Fibroblast of lung (primary cell): ENCODE data around the gene EPM2AIP1. TPM values are rescaled to one million over a fixed set of nuclear protein-coding genes. Genes with fewer than 3 reads are reported as not detected.

Source experiments
- DNase-seq, 2 donors: peaks; one replicate each; pipeline versions ENCODE4 v3.0.0 to v3.0.0-alpha.2; 2010; ENCODE audit warnings: low read depth in 2 of 2
- H2AFZ ChIP-seq: 2 replicates; pipeline ENCODE4 v1.5.1; 2012; ENCODE audit warnings: low read length, control low read depth, inconsistent platforms
- H3K27ac ChIP-seq: 2 replicates; pipeline ENCODE4 v1.5.1; 2011; ENCODE audit warnings: low read length, control low read depth; ENCODE audit not compliant: insufficient read depth
- H3K27me3 ChIP-seq: 2 replicates; pipeline ENCODE4 v1.5.1; 2011; ENCODE audit warnings: mild to moderate bottlenecking, low read length; ENCODE audit not compliant: control insufficient read depth, insufficient read depth
- H3K36me3 ChIP-seq: 2 replicates; pipeline ENCODE4 v1.5.1; 2011; ENCODE audit warnings: low read length; ENCODE audit not compliant: control insufficient read depth, insufficient read depth
- H3K4me1 ChIP-seq: 2 replicates; pipeline ENCODE4 v1.5.1; 2011; ENCODE audit warnings: low read length; ENCODE audit not compliant: control insufficient read depth, insufficient read depth; ENCODE audit errors: extremely low read depth
- H3K4me2 ChIP-seq: 2 replicates; pipeline ENCODE4 v1.5.1; 2011; ENCODE audit warnings: low read length, control low read depth; ENCODE audit not compliant: insufficient read depth; ENCODE audit errors: extremely low read depth
- H3K4me3 ChIP-seq, 4 experiments: fragments of 200-600 bp in 1 of 4; sonication (generic) in 1 of 4; replicated peaks in 1 of 4; 2 replicates each; pipeline ENCODE4 v1.5.1; 2011 to 2016; ENCODE audit warnings: low read length in 4 of 4, low read depth in 3 of 4, mild to moderate bottlenecking in 3 of 4, control low read depth in 2 of 4, inconsistent platforms in 1 of 4, mixed read lengths in 1 of 4; ENCODE audit not compliant: insufficient read depth in 1 of 4; ENCODE audit errors: control extremely low read depth in 1 of 4
- H3K79me2 ChIP-seq: 2 replicates; pipeline ENCODE4 v1.5.1; 2012; ENCODE audit warnings: mild to moderate bottlenecking, low read length, inconsistent platforms; ENCODE audit not compliant: control insufficient read depth, insufficient read depth
- H3K9ac ChIP-seq: 2 replicates; pipeline ENCODE4 v1.5.1; 2011; ENCODE audit warnings: mild to moderate bottlenecking, low read length, control low read depth; ENCODE audit not compliant: insufficient read depth
- H3K9me3 ChIP-seq: 2 replicates; pipeline ENCODE4 v1.5.1; 2012; ENCODE audit warnings: low read depth, low read length; ENCODE audit not compliant: control insufficient read depth, insufficient read depth
- H4K20me1 ChIP-seq: 2 replicates; pipeline ENCODE4 v1.5.1; 2011; ENCODE audit warnings: low read length; ENCODE audit not compliant: control insufficient read depth, insufficient read depth; ENCODE audit errors: extremely low read depth
- EZH2 ChIP-seq: IDR thresholded peaks from 2 replicates; pipeline ENCODE4 v1.5.1; 2012; ENCODE audit warnings: low read length, control low read depth, mild to moderate bottlenecking; ENCODE audit errors: missing control alignments
- polyA plus RNA-seq, 2 donors: library from polyadenylated mRNA; depleted of rRNA in 1 of 2; stranded (reverse) in 1 of 2; unstranded in 1 of 2; fragments of >200 nt; gene quantifications; 2 replicates each; pipeline ENCODE4 v1.2.1, GENCODE V29; 2011 to 2012; ENCODE audit warnings: missing spikeins in 1 of 2
- total RNA-seq: library from RNA; depleted of rRNA; stranded (reverse); fragments of >200 nt; gene quantifications from 2 replicates; pipeline ENCODE4 v1.2.1, GENCODE V29; 2014
- TF ChIP-seq, protein P1 (sequence below), 2 donors: IDR thresholded peaks in 1 of 2; conservative IDR thresholded peaks in 1 of 2; 1 replicate in 1 of 2; 2 replicates in 1 of 2; pipeline ENCODE4 v1.5.1; 2011 to 2012; ENCODE audit warnings: low read length in 2 of 2, control low read depth in 1 of 2, inconsistent platforms in 1 of 2, low read depth in 1 of 2, mild to moderate bottlenecking in 1 of 2

Gene EPM2AIP1
- total and polyA plus RNA-seq, 2 donors (not counting 1 experiment from before 2014, with no cell fraction given): 12.9 to 18.7 TPM

GRCh38 chr3:37026851-37027250 is 33.9 kb upstream of the EPM2AIP1 start:
- H4K20me1 ChIP-seq: no peaks in the 10 kb centered on the region
- H3K9me3 ChIP-seq: no peaks in the 10 kb centered on the region
- TF ChIP-seq, protein P1, sequence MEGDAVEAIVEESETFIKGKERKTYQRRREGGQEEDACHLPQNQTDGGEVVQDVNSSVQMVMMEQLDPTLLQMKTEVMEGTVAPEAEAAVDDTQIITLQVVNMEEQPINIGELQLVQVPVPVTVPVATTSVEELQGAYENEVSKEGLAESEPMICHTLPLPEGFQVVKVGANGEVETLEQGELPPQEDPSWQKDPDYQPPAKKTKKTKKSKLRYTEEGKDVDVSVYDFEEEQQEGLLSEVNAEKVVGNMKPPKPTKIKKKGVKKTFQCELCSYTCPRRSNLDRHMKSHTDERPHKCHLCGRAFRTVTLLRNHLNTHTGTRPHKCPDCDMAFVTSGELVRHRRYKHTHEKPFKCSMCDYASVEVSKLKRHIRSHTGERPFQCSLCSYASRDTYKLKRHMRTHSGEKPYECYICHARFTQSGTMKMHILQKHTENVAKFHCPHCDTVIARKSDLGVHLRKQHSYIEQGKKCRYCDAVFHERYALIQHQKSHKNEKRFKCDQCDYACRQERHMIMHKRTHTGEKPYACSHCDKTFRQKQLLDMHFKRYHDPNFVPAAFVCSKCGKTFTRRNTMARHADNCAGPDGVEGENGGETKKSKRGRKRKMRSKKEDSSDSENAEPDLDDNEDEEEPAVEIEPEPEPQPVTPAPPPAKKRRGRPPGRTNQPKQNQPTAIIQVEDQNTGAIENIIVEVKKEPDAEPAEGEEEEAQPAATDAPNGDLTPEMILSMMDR (conservative IDR thresholded peaks at IDR 0.05 in 1 of 2, IDR thresholded peaks at IDR 0.05 in 1 of 2; ENCODE audit: low read depth in 1 of 2, low read length in 2 of 2): no peak
- no peak for TF ChIP-seq EZH2
- DNase-seq: no peak
- no peak overlapping the region for H3K4me2 ChIP-seq
- H3K27me3 ChIP-seq: no peaks in the 10 kb centered on the region
- H3K79me2 ChIP-seq: no peaks in the 10 kb centered on the region
- no peak overlapping the region for H3K4me3 ChIP-seq
- no peak overlapping the region for H3K9ac ChIP-seq
- no peak overlapping the region for H3K27ac ChIP-seq
- H3K4me1 ChIP-seq: peaks cover 2% of the 10 kb centered on the region
- H2AFZ ChIP-seq: no peak overlapping the region
- H3K36me3 ChIP-seq: peaks cover 14% of the 10 kb centered on the region

- Histone ChIP-seq H3K9ac (no peak overlapping the region), H3K4me1 (peaks cover 2% of the 10 kb centered on the region), H3K36me3 (peaks cover 15% of the 10 kb centered on the region), H3K79me2 (no peaks in the 10 kb centered on the region), H3K9me3 (no peaks in the 10 kb centered on the region), H4K20me1 (no peaks in the 10 kb centered on the region), H3K27ac (no peak overlapping the region), H3K27me3 (no peaks in the 10 kb centered on the region), H2AFZ (no peak overlapping the region), H3K4me3 (no peak overlapping the region), H3K4me2 (no peak overlapping the region)
- no peak for DNase-seq
- TF ChIP-seq, protein P1 (conservative IDR thresholded peaks at IDR 0.05 in 1 of 2, IDR thresholded peaks at IDR 0.05 in 1 of 2; ENCODE audit: low read depth in 1 of 2, low read length in 2 of 2): no peak
- no peak for TF ChIP-seq EZH2
Measured at GRCh38 chr3:37025561-37026335, 32.8 kb upstream of the EPM2AIP1 start.

DNA sequence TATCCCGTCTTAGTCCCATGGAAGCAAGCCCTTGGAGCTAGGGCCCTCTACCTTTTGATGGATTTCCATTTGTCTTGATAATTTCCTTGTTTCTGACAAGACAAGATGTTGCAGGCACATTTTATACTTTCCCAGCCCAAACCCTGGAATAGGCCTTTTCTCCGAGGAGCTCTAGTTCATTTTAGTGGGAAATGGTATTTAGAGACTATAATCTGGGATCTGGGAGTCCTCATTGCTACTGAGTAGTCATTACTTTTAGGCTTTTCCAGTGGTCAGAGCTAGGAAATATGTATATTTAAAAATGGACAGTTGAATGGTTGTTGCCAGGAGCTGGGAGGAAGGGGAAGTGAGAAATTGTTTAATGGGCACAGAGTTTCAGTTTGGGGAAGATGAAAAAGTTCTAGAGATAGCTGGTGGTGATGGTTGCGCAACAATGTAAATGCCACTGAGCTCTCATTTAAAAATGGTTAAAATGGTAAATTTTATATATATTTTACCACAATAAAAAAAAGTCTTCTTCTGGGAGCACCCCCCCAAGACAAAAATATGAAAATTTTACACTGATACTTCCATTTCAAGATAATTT is 32.0 kb upstream of the EPM2AIP1 start:
- DNase-seq: no peak
- no peak overlapping the region for H3K4me3 ChIP-seq
- H3K9ac ChIP-seq: no peak overlapping the region
- H3K27ac ChIP-seq: no peak overlapping the region
- no peaks in the 10 kb centered on the region for H3K79me2 ChIP-seq
- no peak for TF ChIP-seq EZH2
- TF ChIP-seq, protein P1 (conservative IDR thresholded peaks at IDR 0.05 in 1 of 2, IDR thresholded peaks at IDR 0.05 in 1 of 2; ENCODE audit: low read depth in 1 of 2, low read length in 2 of 2): no peak
- no peak overlapping the region for H3K4me2 ChIP-seq
- H3K27me3 ChIP-seq: no peaks in the 10 kb centered on the region
- H4K20me1 ChIP-seq: no peaks in the 10 kb centered on the region
- peaks cover 19% of the 10 kb centered on the region for H3K36me3 ChIP-seq
- H3K4me1 ChIP-seq: peaks cover 1% of the 10 kb centered on the region
- H2AFZ ChIP-seq: no peak overlapping the region
- H3K9me3 ChIP-seq: no peaks in the 10 kb centered on the region
